Liver (tissue), 3 donors: ENCODE results near the gene ARHGEF28.

Source experiments
- MAX ChIP-seq: IDR thresholded peaks from 2 replicates; pipeline ENCODE4 v1.6.1; 2016; ENCODE audit warnings: antibody characterized with exemption
- NR2F2 ChIP-seq: IDR thresholded peaks from 2 replicates; pipeline ENCODE4 v1.6.1; 2016; ENCODE audit warnings: antibody characterized with exemption
- REST ChIP-seq: IDR thresholded peaks from 2 replicates; pipeline ENCODE4 v1.6.1; 2016; ENCODE audit warnings: antibody characterized with exemption, mild to moderate bottlenecking
- YY1 ChIP-seq: IDR thresholded peaks from 2 replicates; pipeline ENCODE4 v1.6.1; 2016; ENCODE audit warnings: antibody characterized with exemption, mild to moderate bottlenecking
- TF ChIP-seq, protein P1 (sequence below): fragments of 150-350 bp; IDR thresholded peaks from 2 replicates; pipeline ENCODE4 v1.5.1; 2017; ENCODE audit warnings: improper control_type of control experiment, low read depth, low read length; ENCODE audit not compliant: missing input control
- TF ChIP-seq, protein P2 (sequence below): IDR thresholded peaks from 2 replicates; pipeline ENCODE4 v1.6.1; 2016; ENCODE audit warnings: antibody characterized with exemption
- TF ChIP-seq, protein P3 (sequence below): IDR thresholded peaks from 2 replicates; pipeline ENCODE4 v1.6.1; 2016; ENCODE audit warnings: antibody characterized with exemption
- donor health status: healthy.
- donor health status: healthy.

DNA sequence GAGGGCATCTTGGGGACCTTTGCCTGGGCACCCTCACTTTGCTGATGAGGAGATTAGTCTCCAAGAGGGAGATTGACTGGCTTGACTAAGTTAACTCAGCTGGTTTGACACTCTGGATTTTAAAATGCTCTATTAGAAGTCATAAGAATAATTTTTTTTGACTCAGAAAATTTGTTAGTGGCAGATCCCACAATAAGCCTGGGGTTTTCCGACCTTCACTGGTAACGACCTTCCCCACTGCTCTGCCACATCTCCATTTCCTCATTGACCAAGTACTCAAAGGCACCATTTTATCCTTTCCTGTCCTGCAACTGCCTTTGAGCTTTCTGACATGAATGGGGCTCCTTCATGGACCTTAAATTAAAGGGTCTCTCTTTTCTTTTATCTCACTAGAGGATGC lies 67.0 kb downstream of the ARHGEF28 start:
- TF ChIP-seq, protein P1, sequence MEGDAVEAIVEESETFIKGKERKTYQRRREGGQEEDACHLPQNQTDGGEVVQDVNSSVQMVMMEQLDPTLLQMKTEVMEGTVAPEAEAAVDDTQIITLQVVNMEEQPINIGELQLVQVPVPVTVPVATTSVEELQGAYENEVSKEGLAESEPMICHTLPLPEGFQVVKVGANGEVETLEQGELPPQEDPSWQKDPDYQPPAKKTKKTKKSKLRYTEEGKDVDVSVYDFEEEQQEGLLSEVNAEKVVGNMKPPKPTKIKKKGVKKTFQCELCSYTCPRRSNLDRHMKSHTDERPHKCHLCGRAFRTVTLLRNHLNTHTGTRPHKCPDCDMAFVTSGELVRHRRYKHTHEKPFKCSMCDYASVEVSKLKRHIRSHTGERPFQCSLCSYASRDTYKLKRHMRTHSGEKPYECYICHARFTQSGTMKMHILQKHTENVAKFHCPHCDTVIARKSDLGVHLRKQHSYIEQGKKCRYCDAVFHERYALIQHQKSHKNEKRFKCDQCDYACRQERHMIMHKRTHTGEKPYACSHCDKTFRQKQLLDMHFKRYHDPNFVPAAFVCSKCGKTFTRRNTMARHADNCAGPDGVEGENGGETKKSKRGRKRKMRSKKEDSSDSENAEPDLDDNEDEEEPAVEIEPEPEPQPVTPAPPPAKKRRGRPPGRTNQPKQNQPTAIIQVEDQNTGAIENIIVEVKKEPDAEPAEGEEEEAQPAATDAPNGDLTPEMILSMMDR, result no peak
- TF ChIP-seq NR2F2 (no peak), MAX (no peak), YY1 (no peak), REST (no peak)
- TF ChIP-seq, protein P2, sequence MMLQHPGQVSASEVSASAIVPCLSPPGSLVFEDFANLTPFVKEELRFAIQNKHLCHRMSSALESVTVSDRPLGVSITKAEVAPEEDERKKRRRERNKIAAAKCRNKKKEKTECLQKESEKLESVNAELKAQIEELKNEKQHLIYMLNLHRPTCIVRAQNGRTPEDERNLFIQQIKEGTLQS, result no peak
- TF ChIP-seq, protein P3, sequence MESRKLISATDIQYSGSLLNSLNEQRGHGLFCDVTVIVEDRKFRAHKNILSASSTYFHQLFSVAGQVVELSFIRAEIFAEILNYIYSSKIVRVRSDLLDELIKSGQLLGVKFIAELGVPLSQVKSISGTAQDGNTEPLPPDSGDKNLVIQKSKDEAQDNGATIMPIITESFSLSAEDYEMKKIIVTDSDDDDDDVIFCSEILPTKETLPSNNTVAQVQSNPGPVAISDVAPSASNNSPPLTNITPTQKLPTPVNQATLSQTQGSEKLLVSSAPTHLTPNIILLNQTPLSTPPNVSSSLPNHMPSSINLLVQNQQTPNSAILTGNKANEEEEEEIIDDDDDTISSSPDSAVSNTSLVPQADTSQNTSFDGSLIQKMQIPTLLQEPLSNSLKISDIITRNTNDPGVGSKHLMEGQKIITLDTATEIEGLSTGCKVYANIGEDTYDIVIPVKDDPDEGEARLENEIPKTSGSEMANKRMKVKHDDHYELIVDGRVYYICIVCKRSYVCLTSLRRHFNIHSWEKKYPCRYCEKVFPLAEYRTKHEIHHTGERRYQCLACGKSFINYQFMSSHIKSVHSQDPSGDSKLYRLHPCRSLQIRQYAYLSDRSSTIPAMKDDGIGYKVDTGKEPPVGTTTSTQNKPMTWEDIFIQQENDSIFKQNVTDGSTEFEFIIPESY, result no peak
